IPS DF 6.9 (cell line): Measurements from ENCODE around the gene C1QTNF2.

Experiments
- DNase-seq: peaks from one replicate; pipeline ENCODE4 v3.0.0-alpha.2; 2013; ENCODE audit warnings: low read depth, low spot score
- H3K27ac ChIP-seq: one replicate; pipeline ENCODE4 v1.5.1; 2013; ENCODE audit warnings: low read length, control low read depth
- H3K27me3 ChIP-seq: 2 replicates; pipeline ENCODE4 v1.6.1; 2013; ENCODE audit warnings: mild to moderate bottlenecking, low read length; ENCODE audit not compliant: control insufficient read depth, insufficient read depth
- H3K36me3 ChIP-seq: 2 replicates; pipeline ENCODE4 v1.6.1; 2013; ENCODE audit warnings: low read length; ENCODE audit not compliant: control insufficient read depth, insufficient read depth
- H3K4me1 ChIP-seq: 2 replicates; pipeline ENCODE4 v1.6.1; 2013; ENCODE audit warnings: low read length; ENCODE audit not compliant: control insufficient read depth, insufficient read depth
- H3K4me3 ChIP-seq: 2 replicates; pipeline ENCODE4 v1.5.1; 2013; ENCODE audit warnings: mild to moderate bottlenecking, low read length
- H3K9me3 ChIP-seq: 2 replicates; pipeline ENCODE4 v1.6.1; 2013; ENCODE audit warnings: low read length, inconsistent platforms; ENCODE audit not compliant: control insufficient read depth, insufficient read depth
- WGBS: extraction: QIAGEN DNeasy Blood & Tissue Kit; methylation state at CpG from one replicate; pipeline ENCODE4 v1.1.7; 2013; ENCODE audit warnings: mixed read lengths, missing lambda C conversion rate; ENCODE audit not compliant: insufficient read length, insufficient coverage; 5-methylcytosine and 5-hydroxymethylcytosine counted together

The C1QTNF2 gene

GRCh38 chr5:160390787-160391696, 20.6 kb upstream of the C1QTNF2 start:
- no peak overlapping the region for H3K4me3 ChIP-seq
- H3K9me3 ChIP-seq: no peaks in the 10 kb centered on the region
- no peak for DNase-seq
- no peaks in the 10 kb centered on the region for H3K27me3 ChIP-seq
- no CpG with 5 or more reads among the region's 8 CpGs for WGBS
- H3K36me3 ChIP-seq: no peaks in the 10 kb centered on the region
- no peaks in the 10 kb centered on the region for H3K4me1 ChIP-seq
- H3K27ac ChIP-seq: no peak overlapping the region

- Histone ChIP-seq H3K27ac (no peak overlapping the region), H3K9me3 (no peaks in the 10 kb centered on the region), H3K4me3 (no peak overlapping the region), H3K36me3 (no peaks in the 10 kb centered on the region), H3K4me1 (no peaks in the 10 kb centered on the region), H3K27me3 (no peaks in the 10 kb centered on the region)
- DNase-seq: no peak
- WGBS: no CpG with 5 or more reads among the region's 1 CpG
These were observed 17.0 kb upstream of the C1QTNF2 start for GRCh38 chr5:160387445-160387844.

DNA sequence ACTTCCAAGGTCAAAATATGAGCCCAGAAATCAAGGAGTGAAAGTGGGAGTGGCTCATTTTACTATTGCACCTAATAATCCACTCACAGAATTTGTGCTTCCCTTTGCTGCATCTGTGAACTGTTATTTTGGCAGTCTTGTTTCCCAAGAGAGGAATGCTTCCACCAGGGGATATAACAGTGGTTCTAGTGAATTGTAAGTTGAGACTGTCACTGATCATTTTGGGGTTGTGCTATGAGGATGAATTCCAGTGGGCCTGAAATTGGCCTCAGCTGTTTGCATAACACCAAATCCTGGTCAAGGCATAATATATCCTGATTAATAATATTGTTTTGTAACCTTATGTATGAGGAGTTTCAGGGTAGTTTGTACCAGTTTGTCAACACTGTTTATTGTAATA, 15.1 kb upstream of the C1QTNF2 start:
- no peaks in the 10 kb centered on the region for H3K27me3 ChIP-seq
- no peaks in the 10 kb centered on the region for H3K4me1 ChIP-seq
- DNase-seq: no peak
- H3K4me3 ChIP-seq: no peak overlapping the region
- no peaks in the 10 kb centered on the region for H3K9me3 ChIP-seq
- no peaks in the 10 kb centered on the region for H3K36me3 ChIP-seq
- no peak overlapping the region for H3K27ac ChIP-seq

GRCh38 chr5:160384681-160385080, 14.3 kb upstream of the C1QTNF2 start:
- H3K36me3 ChIP-seq: no peaks in the 10 kb centered on the region
- no peak overlapping the region for H3K4me3 ChIP-seq
- no peaks in the 10 kb centered on the region for H3K9me3 ChIP-seq
- no peaks in the 10 kb centered on the region for H3K27me3 ChIP-seq
- DNase-seq: no peak
- H3K4me1 ChIP-seq: no peaks in the 10 kb centered on the region
- no peak overlapping the region for H3K27ac ChIP-seq
- whole genome bisulfite sequencing: no CpG with 5 or more reads among the region's 1 CpG

DNA sequence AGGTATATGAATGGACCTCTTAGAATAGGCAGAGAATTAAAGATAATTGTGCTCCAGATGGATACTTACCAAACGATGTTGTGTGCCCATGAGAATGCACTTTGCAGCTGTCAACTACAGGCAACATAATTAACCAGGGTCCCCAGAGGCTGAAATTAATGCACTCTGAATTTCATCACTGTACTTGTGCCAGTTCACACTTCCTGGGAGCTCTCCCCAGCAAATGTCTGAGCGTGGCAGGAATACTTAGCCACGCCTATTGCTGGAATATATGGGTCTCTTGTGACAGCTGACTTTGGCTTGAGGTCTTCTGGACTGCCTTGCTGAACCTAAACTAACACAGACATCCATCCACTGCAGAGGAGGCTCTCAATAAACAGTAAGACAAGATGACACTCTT, 11.9 kb upstream of the C1QTNF2 start:
- no CpG with 5 or more reads among the region's 3 CpGs for WGBS
- Histone ChIP-seq H3K27me3 (no peaks in the 10 kb centered on the region), H3K36me3 (no peaks in the 10 kb centered on the region), H3K4me3 (no peak overlapping the region), H3K4me1 (no peaks in the 10 kb centered on the region), H3K9me3 (no peaks in the 10 kb centered on the region), H3K27ac (no peak overlapping the region)
- no peak for DNase-seq

- H3K4me3 ChIP-seq: no peak overlapping the region
- H3K27ac ChIP-seq: no peak overlapping the region
- H3K36me3 ChIP-seq: no peaks in the 10 kb centered on the region
- DNase-seq: no peak
- no peaks in the 10 kb centered on the region for H3K9me3 ChIP-seq
- no peaks in the 10 kb centered on the region for H3K4me1 ChIP-seq
- no CpG with 5 or more reads among the region's 2 CpGs for WGBS
- no peaks in the 10 kb centered on the region for H3K27me3 ChIP-seq
These were observed 9.6 kb upstream of the C1QTNF2 start for GRCh38 chr5:160380041-160380440.

DNA sequence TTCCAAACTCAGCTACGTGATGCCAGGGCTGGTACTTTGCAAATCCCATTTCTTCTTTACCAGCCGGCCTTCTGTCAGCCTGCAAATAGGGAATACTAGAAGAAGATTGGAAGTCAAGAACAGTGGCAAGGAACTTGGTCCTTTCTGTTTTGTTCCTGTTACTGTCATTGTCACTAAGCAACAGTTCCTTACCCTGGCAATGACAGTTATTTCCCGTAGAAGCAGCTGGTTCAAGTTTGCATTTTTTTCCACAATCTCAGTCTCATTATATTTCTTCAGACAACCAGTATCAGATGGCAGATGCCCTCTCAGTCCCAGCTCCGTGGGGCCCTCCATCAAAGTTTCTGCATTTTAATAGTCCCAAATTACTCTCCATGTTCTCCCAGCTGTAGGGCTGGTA, 9.1 kb upstream of the C1QTNF2 start:
- Histone ChIP-seq H3K27me3 (no peaks in the 10 kb centered on the region), H3K4me1 (no peaks in the 10 kb centered on the region), H3K4me3 (no peak overlapping the region), H3K27ac (no peak overlapping the region), H3K36me3 (no peaks in the 10 kb centered on the region), H3K9me3 (no peaks in the 10 kb centered on the region)
- no CpG with 5 or more reads among the region's 4 CpGs for WGBS
- no peak for DNase-seq

- H3K27ac ChIP-seq: no peak overlapping the region
- no CpG with 5 or more reads among the region's 2 CpGs for WGBS
- H3K4me3 ChIP-seq: no peak overlapping the region
- H3K27me3 ChIP-seq: no peaks in the 10 kb centered on the region
- no peaks in the 10 kb centered on the region for H3K4me1 ChIP-seq
- H3K9me3 ChIP-seq: no peaks in the 10 kb centered on the region
- H3K36me3 ChIP-seq: no peaks in the 10 kb centered on the region
- no peak for DNase-seq
These were observed 7.9 kb upstream of the C1QTNF2 start for GRCh38 chr5:160378330-160378729.

DNA sequence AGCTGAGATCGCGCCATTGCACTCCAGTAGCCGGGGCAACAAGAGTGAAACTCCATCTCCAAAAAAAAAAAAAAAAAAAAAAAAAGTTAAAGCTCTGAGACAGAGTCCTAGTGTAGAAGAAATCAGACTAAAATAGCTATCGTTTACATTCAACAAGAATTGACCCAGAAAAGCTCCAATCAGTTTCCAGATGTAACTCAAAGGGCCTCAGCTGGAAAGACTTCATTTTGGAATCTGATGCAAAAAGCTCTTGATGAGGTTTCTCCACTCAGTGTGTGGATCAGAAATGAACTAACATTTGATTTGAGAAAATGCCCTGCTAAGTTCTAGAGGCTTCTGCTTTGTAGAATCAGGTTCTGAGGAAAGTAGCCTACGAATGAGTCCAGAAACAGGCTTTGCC, 7.2 kb upstream of the C1QTNF2 start:
- Histone ChIP-seq H3K27ac (no peak overlapping the region), H3K27me3 (no peaks in the 10 kb centered on the region), H3K36me3 (no peaks in the 10 kb centered on the region), H3K4me1 (no peaks in the 10 kb centered on the region), H3K4me3 (no peak overlapping the region), H3K9me3 (no peaks in the 10 kb centered on the region)
- no peak for DNase-seq
- WGBS: no CpG with 5 or more reads among the region's 5 CpGs

GRCh38 chr5:160376416-160376815, 6.0 kb upstream of the C1QTNF2 start:
- Histone ChIP-seq H3K27ac (no peak overlapping the region), H3K9me3 (no peaks in the 10 kb centered on the region), H3K36me3 (no peaks in the 10 kb centered on the region), H3K27me3 (no peaks in the 10 kb centered on the region), H3K4me1 (no peaks in the 10 kb centered on the region), H3K4me3 (no peak overlapping the region)
- DNase-seq: no peak

- no CpG with 5 or more reads among the region's 2 CpGs for WGBS
- H3K27me3 ChIP-seq: peaks cover 2% of the 10 kb centered on the region; the same call in 1 of the 2 replicates
- H3K9me3 ChIP-seq: no peaks in the 10 kb centered on the region
- H3K4me1 ChIP-seq: peaks cover 2% of the 10 kb centered on the region; the same call in 1 of the 2 replicates
- no peaks in the 10 kb centered on the region for H3K36me3 ChIP-seq
- H3K27ac ChIP-seq: no peak overlapping the region
- no peak for DNase-seq
- no peak overlapping the region for H3K4me3 ChIP-seq
These were observed 5.3 kb upstream of the C1QTNF2 start for GRCh38 chr5:160375701-160376100.
